Upper lobe of right lung (tissue), 1 donor: ENCODE measurements around the gene USP20. TPM values are rescaled to one million over a fixed set of nuclear protein-coding genes. Genes with fewer than 3 reads are reported as not detected.

ENCODE experiments used
- ATAC-seq: fragments of 200-7000 bp; cut with Tn5 transposase; one replicate; pipeline ENCODE4 v1.9.1; 2020; ENCODE audit warnings: mild to moderate bottlenecking, moderate library complexity
- DNase-seq: peaks from one replicate; pipeline ENCODE4 v3.0.0-alpha.2; 2020
- H3K27ac ChIP-seq: fragments of 200-600 bp; one replicate; pipeline ENCODE4 v1.8.0; 2022
- H3K27me3 ChIP-seq: fragments of 200-600 bp; one replicate; pipeline ENCODE4 v1.8.0; 2022; ENCODE audit warnings: mild to moderate bottlenecking
- H3K36me3 ChIP-seq: fragments of 200-600 bp; one replicate; pipeline ENCODE4 v1.8.0; 2022
- H3K4me1 ChIP-seq: fragments of 200-600 bp; one replicate; pipeline ENCODE4 v1.8.0; 2022
- H3K4me3 ChIP-seq: fragments of 200-600 bp; one replicate; pipeline ENCODE4 v1.8.0; 2022; ENCODE audit warnings: mild to moderate bottlenecking
- H3K9me3 ChIP-seq: fragments of 200-600 bp; one replicate; pipeline ENCODE4 v1.8.0; 2022
- intact Hi-C: fragments of 100-400 bp; cut with DNase I; formaldehyde crosslinking; loops from one replicate; pipeline ENCODE4 v1.11.0; 2022
- total RNA-seq: library from RNA; stranded (reverse); fragmentation: NEBNext Ultra II Directional; extraction: Animal tissue kit (Norgen Biotek cat#: 25700); gene quantifications from one replicate; pipeline ENCODE4 v1.2.1, GENCODE V29; 2021
- TF ChIP-seq, protein P1 (sequence below): fragments of 200-600 bp; IDR thresholded peaks from one replicate; pipeline ENCODE4 v1.8.0; 2022; ENCODE audit warnings: antibody characterized with exemption
- donor health status: DM: no; HTN: yes; CAD: no; lungs with severe emphysema.

The USP20 gene
- total RNA-seq, 1 donor from 2014 or later = 21.4 TPM

DNA sequence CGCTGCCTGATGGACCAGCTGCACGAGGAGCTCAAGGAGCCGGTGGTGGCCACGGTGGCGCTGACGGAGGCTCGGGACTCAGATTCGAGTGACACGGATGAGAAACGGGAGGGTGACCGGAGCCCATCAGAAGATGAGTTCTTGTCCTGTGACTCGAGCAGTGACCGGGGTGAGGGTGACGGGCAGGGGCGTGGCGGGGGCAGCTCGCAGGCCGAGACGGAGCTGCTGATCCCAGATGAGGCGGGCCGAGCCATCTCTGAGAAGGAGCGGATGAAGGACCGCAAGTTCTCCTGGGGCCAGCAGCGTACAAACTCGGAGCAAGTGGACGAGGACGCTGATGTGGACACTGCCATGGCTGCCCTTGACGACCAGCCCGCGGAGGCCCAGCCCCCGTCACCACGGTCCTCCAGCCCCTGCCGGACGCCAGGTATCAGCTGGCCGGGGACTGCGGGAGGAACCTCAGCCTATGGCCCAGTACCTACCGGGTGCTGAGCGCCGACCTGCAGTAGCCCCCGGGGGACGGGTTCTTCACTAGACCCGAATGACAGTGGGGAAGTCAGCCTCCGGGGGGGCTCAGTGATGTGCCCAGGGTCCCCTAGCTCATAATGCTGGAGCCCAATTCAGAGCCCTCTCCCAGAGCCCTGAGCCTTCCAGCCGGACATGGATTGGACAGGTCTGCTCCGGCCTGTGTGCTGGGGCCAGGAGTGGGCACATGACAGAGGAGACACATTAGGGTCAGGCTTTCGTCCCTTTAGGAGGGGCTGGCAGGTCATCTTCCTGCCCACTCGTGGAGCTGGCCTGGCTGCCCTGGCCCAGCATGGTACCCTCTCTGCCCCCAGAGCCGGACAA, 33.0 kb downstream of the USP20 start:
- TF ChIP-seq, protein P1, sequence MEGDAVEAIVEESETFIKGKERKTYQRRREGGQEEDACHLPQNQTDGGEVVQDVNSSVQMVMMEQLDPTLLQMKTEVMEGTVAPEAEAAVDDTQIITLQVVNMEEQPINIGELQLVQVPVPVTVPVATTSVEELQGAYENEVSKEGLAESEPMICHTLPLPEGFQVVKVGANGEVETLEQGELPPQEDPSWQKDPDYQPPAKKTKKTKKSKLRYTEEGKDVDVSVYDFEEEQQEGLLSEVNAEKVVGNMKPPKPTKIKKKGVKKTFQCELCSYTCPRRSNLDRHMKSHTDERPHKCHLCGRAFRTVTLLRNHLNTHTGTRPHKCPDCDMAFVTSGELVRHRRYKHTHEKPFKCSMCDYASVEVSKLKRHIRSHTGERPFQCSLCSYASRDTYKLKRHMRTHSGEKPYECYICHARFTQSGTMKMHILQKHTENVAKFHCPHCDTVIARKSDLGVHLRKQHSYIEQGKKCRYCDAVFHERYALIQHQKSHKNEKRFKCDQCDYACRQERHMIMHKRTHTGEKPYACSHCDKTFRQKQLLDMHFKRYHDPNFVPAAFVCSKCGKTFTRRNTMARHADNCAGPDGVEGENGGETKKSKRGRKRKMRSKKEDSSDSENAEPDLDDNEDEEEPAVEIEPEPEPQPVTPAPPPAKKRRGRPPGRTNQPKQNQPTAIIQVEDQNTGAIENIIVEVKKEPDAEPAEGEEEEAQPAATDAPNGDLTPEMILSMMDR = no peak
- ATAC-seq (no peak), DNase-seq (no peak)
- no peaks in the 10 kb centered on the region for H3K9me3 ChIP-seq
- peak overlapping the region; percentile 24 for H3K27ac ChIP-seq
- intact Hi-C loops = no loop called here
- H3K4me3 ChIP-seq = no peak overlapping the region
- no peaks in the 10 kb centered on the region for H3K4me1 ChIP-seq
- H3K27me3 ChIP-seq = no peaks in the 10 kb centered on the region
- peaks cover 18% of the 10 kb centered on the region for H3K36me3 ChIP-seq

DNA sequence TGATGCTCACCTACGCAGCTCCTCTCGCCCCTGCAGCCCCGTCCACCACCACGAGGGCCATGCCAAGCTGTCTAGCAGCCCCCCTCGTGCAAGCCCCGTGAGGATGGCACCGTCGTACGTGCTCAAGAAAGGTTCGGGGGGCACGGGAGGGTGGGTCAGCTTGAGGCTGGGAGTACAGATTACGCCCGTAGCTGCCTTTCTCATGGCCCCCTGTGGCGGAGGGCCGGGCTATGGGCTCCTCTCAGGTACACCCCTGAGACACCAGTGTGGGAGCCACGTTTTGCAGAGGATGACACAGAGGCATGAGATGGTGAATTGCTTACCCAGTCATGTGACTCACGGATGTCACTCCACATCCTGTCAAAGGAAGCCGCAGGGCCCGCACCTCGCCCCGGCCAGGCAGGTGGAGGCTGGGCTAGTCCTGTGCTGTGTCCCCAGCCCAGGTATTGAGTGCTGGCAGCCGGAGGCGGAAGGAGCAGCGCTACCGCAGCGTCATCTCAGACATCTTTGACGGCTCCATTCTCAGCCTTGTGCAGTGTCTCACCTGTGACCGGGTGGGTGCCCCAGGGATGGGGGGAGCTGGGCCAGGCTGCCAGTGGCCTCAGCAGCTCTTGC, 33.7 kb downstream of the USP20 start:
- Histone ChIP-seq H3K36me3 (peaks cover 22% of the 10 kb centered on the region), H3K9me3 (no peaks in the 10 kb centered on the region), H3K4me3 (no peak overlapping the region), H3K4me1 (no peaks in the 10 kb centered on the region), H3K27me3 (no peaks in the 10 kb centered on the region), H3K27ac (peak overlapping the region; percentile 55)
- DNase-seq (no peak), ATAC-seq (peak; percentile 61)
- TF ChIP-seq, protein P1 = no peak
- intact Hi-C loops = no loop called here

DNA sequence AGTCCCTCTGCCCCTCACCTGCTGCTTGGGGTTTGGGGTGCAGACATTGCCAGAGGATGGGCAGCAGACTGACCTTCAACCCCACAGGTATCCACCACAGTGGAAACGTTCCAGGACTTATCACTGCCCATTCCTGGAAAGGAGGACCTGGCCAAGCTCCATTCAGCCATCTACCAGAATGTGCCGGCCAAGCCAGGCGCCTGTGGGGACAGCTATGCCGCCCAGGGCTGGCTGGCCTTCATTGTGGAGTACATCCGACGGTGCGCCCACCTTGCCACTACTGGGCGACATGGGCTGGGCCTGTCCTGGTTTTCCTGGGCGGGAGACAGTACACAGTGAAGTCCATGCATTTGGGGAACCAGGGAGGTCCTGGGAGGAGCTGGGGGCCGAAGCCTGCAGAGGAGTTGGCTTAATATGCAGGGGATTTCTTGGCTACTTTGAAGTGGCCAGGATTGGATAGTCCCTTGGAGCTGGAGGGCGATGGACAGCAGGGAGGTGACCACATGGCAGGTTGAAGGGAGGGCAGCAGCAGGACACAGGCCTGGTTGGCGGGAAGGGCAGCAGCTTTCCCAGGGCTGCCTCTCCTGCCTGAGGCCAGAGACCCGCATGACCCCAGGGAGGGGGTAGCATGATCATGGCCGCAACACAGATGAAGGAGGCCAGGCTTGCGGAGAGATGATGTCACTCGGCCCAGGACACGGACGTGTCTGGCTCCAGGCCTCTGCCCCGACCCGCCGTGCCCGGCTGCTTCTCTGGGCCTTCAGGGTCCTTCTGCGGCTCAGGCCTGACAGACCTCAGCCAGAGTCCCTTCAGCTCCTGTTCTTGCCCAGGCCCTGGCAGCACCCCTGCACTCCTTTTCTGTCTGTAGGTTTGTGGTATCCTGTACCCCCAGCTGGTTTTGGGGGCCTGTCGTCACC, 34.6 kb downstream of the USP20 start:
- no peaks in the 10 kb centered on the region for H3K4me1 ChIP-seq
- peak overlapping the region; percentile 55 for H3K27ac ChIP-seq
- DNase-seq = no peak
- intact Hi-C loops = no loop called here
- H3K9me3 ChIP-seq = no peaks in the 10 kb centered on the region
- no peaks in the 10 kb centered on the region for H3K27me3 ChIP-seq
- TF ChIP-seq, protein P1 = no peak
- peaks cover 31% of the 10 kb centered on the region for H3K36me3 ChIP-seq
- ATAC-seq = no peak
- H3K4me3 ChIP-seq = no peak overlapping the region

DNA sequence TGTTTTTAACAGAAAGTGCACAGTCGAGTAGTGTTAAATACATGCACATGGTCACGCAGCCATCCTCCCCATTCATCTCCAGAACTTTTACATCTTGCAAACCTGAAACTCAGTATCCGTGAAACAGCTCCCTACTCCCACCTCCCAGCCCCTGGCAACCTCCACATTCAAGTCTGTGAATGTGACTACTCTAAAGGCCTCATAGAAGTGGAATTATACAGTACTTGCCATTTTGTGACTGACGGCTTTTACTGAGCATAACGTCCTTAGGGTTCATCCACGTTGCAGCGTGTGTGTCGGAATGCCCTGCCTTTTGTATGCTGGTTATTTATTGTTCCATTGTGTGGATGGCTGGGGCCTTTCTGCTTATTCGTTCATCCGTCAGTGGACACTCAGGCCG, 35.8 kb downstream of the USP20 start:
- TF ChIP-seq, protein P1 = no peak
- no peaks in the 10 kb centered on the region for H3K27me3 ChIP-seq
- no peak overlapping the region for H3K4me3 ChIP-seq
- H3K36me3 ChIP-seq = peaks cover 36% of the 10 kb centered on the region
- intact Hi-C loops = no loop called here
- no peaks in the 10 kb centered on the region for H3K9me3 ChIP-seq
- H3K27ac ChIP-seq = no peak overlapping the region
- no peak for DNase-seq
- no peak for ATAC-seq
- H3K4me1 ChIP-seq = no peaks in the 10 kb centered on the region

DNA sequence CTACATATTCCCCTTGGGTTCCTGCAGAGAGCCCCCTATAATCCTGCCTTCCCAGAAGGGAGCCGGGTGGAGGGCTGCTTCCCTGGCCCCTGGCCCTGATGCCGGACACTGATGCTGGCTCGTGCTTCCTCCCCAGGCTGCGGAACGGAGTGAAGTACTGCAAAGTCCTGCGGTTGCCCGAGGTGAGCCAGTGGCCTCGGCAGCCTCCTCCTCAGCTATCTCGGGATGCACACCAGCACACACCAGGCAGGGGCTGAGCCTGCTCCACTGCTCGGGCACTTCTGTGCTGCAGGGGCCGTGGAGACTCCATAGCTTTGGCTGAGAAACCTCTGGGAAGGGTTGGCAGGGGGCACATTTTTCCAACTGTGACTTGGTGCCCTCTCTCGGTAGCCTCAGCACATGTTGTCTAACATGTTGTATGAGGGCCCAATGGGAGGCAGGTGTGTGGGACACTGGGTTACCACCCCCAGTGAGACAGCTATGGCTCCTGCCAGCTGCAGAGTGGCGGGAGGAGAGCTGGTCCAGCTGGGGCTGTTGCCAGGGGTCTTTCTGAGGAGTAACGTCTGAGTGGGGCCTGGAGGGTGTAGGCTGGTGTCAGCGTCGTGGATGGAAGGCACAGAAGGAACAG, 38.4 kb downstream of the USP20 start:
- DNase-seq = no peak
- intact Hi-C loops = no loop called here
- H3K4me1 ChIP-seq = no peaks in the 10 kb centered on the region

More for the DNA sequence above, 38.4 kb downstream of the USP20 start:
- Histone ChIP-seq H3K27ac (no peak overlapping the region), H3K27me3 (no peaks in the 10 kb centered on the region), H3K4me3 (no peak overlapping the region), H3K36me3 (peaks cover 38% of the 10 kb centered on the region), H3K9me3 (no peaks in the 10 kb centered on the region)
- ATAC-seq = no peak
- TF ChIP-seq, protein P1 = no peak
